Activated CD4-positive, alpha-beta T cell treated with anti-CD3 and anti-CD28 coated beads for 36 hours (primary cell): ENCODE measurements around the gene ADAM23. TPM values are rescaled to one million over a fixed set of nuclear protein-coding genes. Genes with fewer than 3 reads are reported as not detected.

Experiments
- ATAC-seq: fragments of 200-7000 bp; cut with Tn5 transposase; one replicate; pipeline ENCODE4 v1.10.0; 2021; ENCODE audit warnings: mild to moderate bottlenecking, moderate library complexity
- CTCF ChIA-PET: fragments of 350-600 bp; sonication (Branson Sonifier 250); formaldehyde crosslinking; loops from one replicate; lab custom pipeline; 2021; ENCODE audit warnings: antibody characterized with exemption; lab: Charles Lee
- POLR2A ChIA-PET: fragments of 350-600 bp; sonication (Branson Sonifier 250); formaldehyde crosslinking; loops from one replicate; lab custom pipeline; 2021; ENCODE audit warnings: antibody characterized with exemption, inconsistent platforms; lab: Charles Lee
- DNase-seq: peaks from one replicate; pipeline ENCODE4 v3.0.0-alpha.2; 2020
- H3K27ac Mint-ChIP-seq: one replicate; pipeline ENCODE4 v1.8.0; 2021; ENCODE audit warnings: mixed read lengths
- H3K27me3 Mint-ChIP-seq: one replicate; pipeline ENCODE4 v1.8.0; 2021; ENCODE audit warnings: mixed read lengths
- H3K36me3 Mint-ChIP-seq: one replicate; pipeline ENCODE4 v1.8.0; 2021; ENCODE audit warnings: low read depth, mixed read lengths
- H3K4me1 Mint-ChIP-seq: one replicate; pipeline ENCODE4 v1.8.0; 2021; ENCODE audit warnings: mixed read lengths
- H3K4me3 Mint-ChIP-seq: one replicate; pipeline ENCODE4 v1.8.0; 2021; ENCODE audit warnings: mild to moderate bottlenecking, moderate library complexity, mixed read lengths
- H3K9me3 Mint-ChIP-seq: one replicate; pipeline ENCODE4 v1.8.0; 2021; ENCODE audit warnings: low read depth, mixed read lengths
- intact Hi-C, 2 experiments: fragments of 100-400 bp; cut with DNase I in 1 of 2; cut with micrococcal nuclease in 1 of 2; formaldehyde crosslinking; loops; one replicate each; pipeline versions ENCODE4 v1.14.2 to v1.15.1; 2022 to 2024; cut with DNase I, micrococcal nuclease
- total RNA-seq, 2 experiments: library from RNA; stranded (reverse); gene quantifications; one replicate each; pipeline ENCODE4 v1.2.3, GENCODE V29; 2021

ADAM23 gene
- total RNA-seq, 2 experiments from 2014 or later, result 1.1 to 1.3 TPM

- Mint-ChIP-seq H3K9me3 (no peaks in the 10 kb centered on the region), H3K27me3 (peaks cover 12% of the 10 kb centered on the region), H3K27ac (no peak overlapping the region), H3K36me3 (no peaks in the 10 kb centered on the region), H3K4me1 (no peaks in the 10 kb centered on the region), H3K4me3 (no peak overlapping the region)
- ATAC-seq (no peak), DNase-seq (no peak)
- ChIA-PET CTCF (no interaction called here), POLR2A (no interaction called here)
- intact Hi-C loops, result no loop called here
These were observed 221.9 kb downstream of the ADAM23 start for GRCh38 chr2:206665251-206665650.

Other genes with a start within 250 kb of the ADAM23 start
- 10 to 100 TPM; 11.7 to 13.4 TPM for gene ZDBF2, start 168.9 kb upstream of the ADAM23 start, total RNA-seq
- not detected for gene FAM237A, start 199.0 kb downstream of the ADAM23 start, total RNA-seq